HepG2 (cell line): Measurements from ENCODE around the gene RALY. TPM values are rescaled to one million over a fixed set of nuclear protein-coding genes. Genes with fewer than 3 reads are reported as not detected.

Experiments
- ATAC-seq: fragments of 200-7000 bp; cut with Tn5 transposase; 3 replicates; pipeline ENCODE4 v1.9.1; 2020; ENCODE audit warnings: mild to moderate bottlenecking, moderate library complexity
- BruUV-seq: library from RNA; stranded (reverse); fragments of 400-500 nt; replicated peaks from 2 replicates; lab custom pipeline; 2021; lab: Mats Ljungman, UMichigan
- CTCF ChIA-PET: fragments of 300-600 bp; formaldehyde crosslinking; extraction: SDS; loops from one replicate; lab custom pipeline; 2021; ENCODE audit warnings: low total read pairs, inconsistent platforms, low intra/inter-chr PET ratio; lab: Yijun Ruan, JAX
- POLR2A ChIA-PET: fragments of 350-600 bp; sonication (Branson Sonifier 250); formaldehyde crosslinking; loops from one replicate; lab custom pipeline; 2020; ENCODE audit warnings: antibody characterized with exemption, inconsistent platforms; lab: Yijun Ruan, JAX
- DNase-seq: peaks from one replicate; pipeline ENCODE4 v3.0.0-alpha.2; 2015; ENCODE audit warnings: low spot score
- FAIRE-seq: peaks from 3 replicates; lab custom pipeline; 2011; peaks lifted over from hg19 to GRCh38; lab: Jason Lieb, UNC
- H2AFZ ChIP-seq: one replicate; pipeline ENCODE4 v1.6.1; 2011; ENCODE audit warnings: low read length, inconsistent platforms
- H3K27ac ChIP-seq: fragments of 300-600 bp; 3 replicates; pipeline ENCODE4 v1.8.0; 2011; ENCODE audit warnings: mixed run types, mild to moderate bottlenecking, mixed read lengths, low read length, inconsistent platforms; ENCODE audit not compliant: insufficient read depth; ENCODE audit errors: extremely low read length
- H3K27me3 ChIP-seq, 2 experiments: fragments of 200-600 bp in 1 of 2; 2 replicates in 1 of 2; 3 replicates in 1 of 2; pipeline versions ENCODE4 v1.6.0 to v1.8.0; 2011; ENCODE audit warnings: low read length in 2 of 2, mild to moderate bottlenecking in 2 of 2, moderate library complexity in 2 of 2, inconsistent platforms in 1 of 2; ENCODE audit not compliant: insufficient read depth in 2 of 2, control insufficient read depth in 1 of 2
- H3K36me3 ChIP-seq, 2 experiments: fragments of 200-600 bp in 1 of 2; replicated peaks in 1 of 2; 2 replicates in 1 of 2; 3 replicates in 1 of 2; pipeline versions ENCODE4 v1.5.1 to v1.8.0; 2011; ENCODE audit warnings: low read length in 2 of 2, inconsistent platforms in 1 of 2; ENCODE audit not compliant: insufficient read depth in 2 of 2, control insufficient read depth in 1 of 2
- H3K4me1 ChIP-seq: 2 replicates; pipeline ENCODE4 v1.5.1; 2012; ENCODE audit warnings: low read length, inconsistent platforms; ENCODE audit not compliant: insufficient read depth
- H3K4me2 ChIP-seq: 2 replicates; pipeline ENCODE4 v1.6.0; 2011; ENCODE audit warnings: low read depth, low read length, inconsistent platforms
- H3K4me3 ChIP-seq, 3 experiments: fragments of 200-600 bp in 1 of 3; sonication (generic), shearing (Covaris generic) in 1 of 3; replicated peaks in 1 of 3; 2 replicates each; pipeline ENCODE4 v1.5.1; 2011 to 2016; ENCODE audit warnings: low read length in 3 of 3, inconsistent platforms in 2 of 3, low read depth in 2 of 3, mild to moderate bottlenecking in 2 of 3, control low read depth in 1 of 3, mixed read lengths in 1 of 3; ENCODE audit not compliant: insufficient read depth in 1 of 3
- H3K79me2 ChIP-seq: one replicate; pipeline ENCODE4 v1.6.1; 2011; ENCODE audit warnings: low read length, inconsistent platforms; ENCODE audit not compliant: insufficient read depth
- H3K9ac ChIP-seq: 2 replicates; pipeline ENCODE4 v1.6.0; 2011; ENCODE audit warnings: mild to moderate bottlenecking, low read depth, low read length, inconsistent platforms; ENCODE audit not compliant: insufficient read depth
- H3K9me3 ChIP-seq: 2 replicates; pipeline ENCODE4 v1.5.1; 2012; ENCODE audit warnings: mild to moderate bottlenecking, low read length
- H4K20me1 ChIP-seq: 2 replicates; pipeline ENCODE4 v1.6.0; 2011; ENCODE audit warnings: inconsistent platforms, mild to moderate bottlenecking, low read length, moderate library complexity; ENCODE audit not compliant: insufficient read depth
- CENPX ChIP-seq: sonication (generic); formaldehyde crosslinking; IDR thresholded peaks from 2 replicates; pipeline ENCODE4 v1.9.0; 2021; ENCODE audit warnings: mild to moderate bottlenecking, missing genetic modification reagents, moderate library complexity
- CHCHD3 ChIP-seq: sonication (generic); formaldehyde crosslinking; IDR thresholded peaks from 2 replicates; pipeline ENCODE4 v1.8.0; 2022; ENCODE audit warnings: mild to moderate bottlenecking, missing genetic modification reagents, moderate library complexity
- CSRNP2 ChIP-seq: sonication (generic); formaldehyde crosslinking; conservative IDR thresholded peaks from 2 replicates; pipeline ENCODE4 v1.8.0; 2022; ENCODE audit warnings: low read depth, missing genetic modification reagents
- HNRNPL ChIP-seq: fragments of 200-400 bp; formaldehyde crosslinking; IDR thresholded peaks from 2 replicates; pipeline ENCODE4 v1.6.1; 2017; ENCODE audit warnings: mild to moderate bottlenecking, low read depth, low read length
- HOXA3 ChIP-seq: sonication (generic); formaldehyde crosslinking; IDR thresholded peaks from 2 replicates; pipeline ENCODE4 v1.5.0; 2020; ENCODE audit warnings: missing genetic modification reagents
- MIXL1 ChIP-seq: IDR thresholded peaks from 2 replicates; pipeline ENCODE4 v1.6.1; 2016
- NR0B2 ChIP-seq: sonication (generic); formaldehyde crosslinking; IDR thresholded peaks from 2 replicates; pipeline ENCODE4 v1.4.0; 2020; ENCODE audit warnings: mild to moderate bottlenecking, missing genetic modification reagents
- RFXAP ChIP-seq: sonication (generic); formaldehyde crosslinking; IDR thresholded peaks from 2 replicates; pipeline ENCODE4 v1.4.0; 2020; ENCODE audit warnings: missing genetic modification reagents, borderline replicate concordance
- SMARCE1 ChIP-seq: fragments of 450-650 bp; IDR thresholded peaks from 2 replicates; pipeline ENCODE4 v1.6.1; 2017; ENCODE audit warnings: borderline replicate concordance
- SMC3 ChIP-seq: IDR thresholded peaks from 2 replicates; pipeline ENCODE4 v1.6.1; 2011; ENCODE audit warnings: low read length, improper control_type of control experiment
- SP1 ChIP-seq, 2 experiments: fragments of 450-650 bp in 1 of 2; sonication (generic) in 1 of 2; formaldehyde crosslinking in 1 of 2; IDR thresholded peaks; 2 replicates each; pipeline versions ENCODE4 v1.4.0 to v1.6.1; 2016 to 2020; ENCODE audit warnings: missing genetic modification reagents in 1 of 2
- SP140L ChIP-seq: sonication (generic); formaldehyde crosslinking; IDR thresholded peaks from 2 replicates; pipeline ENCODE4 v1.4.0; 2020; ENCODE audit warnings: missing genetic modification reagents, borderline replicate concordance
- SRSF4 ChIP-seq: fragments of 200-400 bp; formaldehyde crosslinking; IDR thresholded peaks from one replicate; pipeline ENCODE4 v1.6.1; 2018; ENCODE audit warnings: mild to moderate bottlenecking, low read depth, low read length, moderate library complexity; ENCODE audit not compliant: poor library complexity, severe bottlenecking
- THAP11 ChIP-seq: IDR thresholded peaks from 2 replicates; pipeline ENCODE4 v1.6.1; 2016; ENCODE audit warnings: missing biosample characterization, missing genetic modification reagents
- ZNF205 ChIP-seq: IDR thresholded peaks from 2 replicates; pipeline ENCODE4 v1.6.1; 2018; ENCODE audit warnings: missing biosample characterization, missing genetic modification reagents
- ZNF280D ChIP-seq: sonication (generic); formaldehyde crosslinking; IDR thresholded peaks from 2 replicates; pipeline ENCODE4 v1.5.1; 2020; ENCODE audit warnings: mild to moderate bottlenecking, missing genetic modification reagents
- ZNF382 ChIP-seq: sonication (generic); formaldehyde crosslinking; IDR thresholded peaks from 2 replicates; pipeline ENCODE4 v1.5.0; 2020; ENCODE audit warnings: missing genetic modification reagents, mild to moderate bottlenecking, borderline replicate concordance
- WGBS: methylation state at CpG from one replicate; pipeline ENCODE4 v1.1.6; 2017; ENCODE audit warnings: low lambda C conversion rate; 5-methylcytosine and 5-hydroxymethylcytosine counted together
- in situ Hi-C: cut with HindIII; loops from 2 replicates; pipeline ENCODE4 v1.10.0; 2017; ENCODE audit warnings: low pct_unique_long_range_greater_than_20kb; ENCODE audit not compliant: extremely low pct_ligation_motif_present
- intact Hi-C: fragments of 100-400 bp; cut with micrococcal nuclease; formaldehyde crosslinking; loops from one replicate; pipeline ENCODE4 v1.10.0; 2022; ENCODE audit not compliant: unreplicated experiment
- polyA plus RNA-seq, 8 experiments: library from polyadenylated mRNA; depleted of rRNA in 3 of 8; stranded (reverse) in 7 of 8; unstranded in 1 of 8; fragments of >200 nt; fragmentation: Illumina TruSeq in 4 of 8; extraction: Trizol in 4 of 8; gene quantifications; 2 replicates each; pipeline versions ENCODE4 v1.2.1 to v1.2.3, GENCODE V29; 2011 to 2016; ENCODE audit warnings: low read depth in 4 of 8, missing spikeins in 1 of 8, mixed read lengths in 1 of 8; ENCODE audit not compliant: insufficient read depth in 1 of 8
- total RNA-seq, 5 experiments: library from RNA; depleted of rRNA; stranded (reverse); fragments of >200 nt; fragmentation: Illumina TruSeq; extraction: Trizol; gene quantifications; 2 replicates each; pipeline ENCODE4 v1.2.3, GENCODE V29; 2016; ENCODE audit warnings: low read depth in 1 of 5
- TF ChIP-seq, protein P1 (sequence below): IDR thresholded peaks from 2 replicates; pipeline ENCODE4 v1.6.1; 2012; ENCODE audit warnings: low read depth, low read length, improper control_type of control experiment

Gene RALY
- total and polyA plus RNA-seq, 2 of the 13 experiments (the other 11 are each of a cell fraction or from before 2014, with no cell fraction given): 178 to 186 TPM

DNA sequence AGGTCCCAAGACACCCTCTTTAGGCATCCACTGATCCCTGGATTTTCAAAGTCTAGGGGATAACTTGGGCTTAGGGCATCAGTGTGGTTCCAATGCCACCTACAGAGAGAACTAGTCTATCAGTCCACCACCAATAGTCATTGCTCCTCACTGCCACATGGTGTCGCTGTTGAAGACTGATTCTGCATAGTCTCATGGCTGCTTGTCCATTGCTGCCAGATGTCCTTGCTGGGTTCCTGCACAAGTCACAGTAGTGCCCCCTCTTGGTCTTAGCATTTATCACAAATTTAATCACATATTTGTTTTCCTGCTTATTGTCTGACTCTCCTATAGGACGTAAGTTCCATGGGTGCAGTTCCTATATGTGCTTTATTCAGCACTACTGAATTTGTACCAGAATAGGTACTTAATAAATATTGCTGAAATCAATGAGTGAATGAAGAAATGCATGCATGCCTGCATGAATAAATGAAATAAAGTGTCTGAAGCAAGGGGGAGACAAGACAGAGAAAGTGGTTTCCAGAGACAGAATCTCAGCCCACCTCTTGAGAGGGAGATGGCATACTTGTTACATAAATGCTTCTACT lies 45.9 kb upstream of the RALY start:
- no peaks in the 10 kb centered on the region for H3K79me2 ChIP-seq
- CTCF ChIA-PET: interaction anchor here (0.7 to 3.0 kb wide), 4 partner anchors 75 to 182 kb away, joined by 3 to 18 read pairs (median 8); no protein-coding TSS in a partner anchor
- no peak overlapping the region for H3K27ac ChIP-seq
- in situ Hi-C loops (no loop called here), intact Hi-C loops (loop anchor here (1.0 to 2.0 kb wide), 3 partner anchors 75 to 181 kb away; no protein-coding TSS in a partner anchor)
- FAIRE-seq: peak; percentile 83
- 36% methylated on average over 2 of the region's 2 CpGs for WGBS
- H3K9ac ChIP-seq: no peak overlapping the region
- no peak overlapping the region for H3K4me2 ChIP-seq
- H3K4me1 ChIP-seq: peaks cover 12% of the 10 kb centered on the region; the same call in 1 of the 2 replicates
- H3K4me3 ChIP-seq: no peak overlapping the region
- H3K27me3 ChIP-seq: peaks cover 0 to 4% of the 10 kb centered on the region in 2 experiments; a peak in 1 of 5 replicates
- no peak overlapping the region for H2AFZ ChIP-seq
- no peaks in the 10 kb centered on the region for H3K36me3 ChIP-seq
- peak; percentile 83 for DNase-seq
- BruUV-seq: no TSS peak
- H4K20me1 ChIP-seq: no peaks in the 10 kb centered on the region
- H3K9me3 ChIP-seq: peaks cover 22% of the 10 kb centered on the region
- peak; percentile 66 for ATAC-seq
- POLR2A ChIA-PET: interaction anchor here (1.2 kb wide), 1 partner anchor 164 kb away, joined by 3 read pairs; the partner anchor contains the start of gene EIF2S2
- TF ChIP-seq SP140L: no peak
- TF ChIP-seq CSRNP2 (CRISPR knock-in tag): no peak
- no peak for TF ChIP-seq THAP11 (CRISPR knock-in tag)
- no peak for TF ChIP-seq ZNF205 (CRISPR knock-in tag)
- no peak for TF ChIP-seq RFXAP (CRISPR knock-in tag)
- TF ChIP-seq ZNF280D (CRISPR knock-in tag): peak; percentile 97
- TF ChIP-seq ZNF382 (CRISPR knock-in tag): no peak
- peak; percentile 18; the same call in 1 of the 2 replicates for TF ChIP-seq MIXL1 (CRISPR knock-in tag)
- TF ChIP-seq, protein P1, sequence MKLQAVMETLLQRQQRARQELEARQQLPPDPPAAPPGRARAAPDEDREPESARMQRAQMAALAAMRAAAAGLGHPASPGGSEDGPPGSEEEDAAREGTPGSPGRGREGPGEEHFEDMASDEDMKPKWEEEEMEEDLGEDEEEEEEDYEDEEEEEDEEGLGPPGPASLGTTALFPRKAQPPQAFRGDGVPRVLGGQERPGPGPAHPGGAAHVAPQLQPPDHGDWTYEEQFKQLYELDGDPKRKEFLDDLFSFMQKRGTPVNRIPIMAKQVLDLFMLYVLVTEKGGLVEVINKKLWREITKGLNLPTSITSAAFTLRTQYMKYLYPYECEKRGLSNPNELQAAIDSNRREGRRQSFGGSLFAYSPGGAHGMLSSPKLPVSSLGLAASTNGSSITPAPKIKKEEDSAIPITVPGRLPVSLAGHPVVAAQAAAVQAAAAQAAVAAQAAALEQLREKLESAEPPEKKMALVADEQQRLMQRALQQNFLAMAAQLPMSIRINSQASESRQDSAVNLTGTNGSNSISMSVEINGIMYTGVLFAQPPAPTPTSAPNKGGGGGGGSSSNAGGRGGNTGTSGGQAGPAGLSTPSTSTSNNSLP: peak; percentile 39; the same call in 1 of the 2 replicates
- TF ChIP-seq CHCHD3 (CRISPR knock-in tag): no peak
- no peak for TF ChIP-seq HNRNPL
- peak; percentile 35; the same call in 1 of the 2 replicates for TF ChIP-seq HOXA3
- no peak for TF ChIP-seq CENPX (CRISPR knock-in tag)
- peak; percentile 94 for TF ChIP-seq SMC3
- no peak for TF ChIP-seq SRSF4
- no peak for TF ChIP-seq NR0B2 (CRISPR knock-in tag)
- TF ChIP-seq SP1 (IDR thresholded peaks at IDR 0.05): no peak
- TF ChIP-seq SP1 (CRISPR knock-in tag; IDR thresholded peaks at IDR 0.05): peak; percentile 41; the same call in 1 of the 2 replicates
- no peak for TF ChIP-seq SMARCE1
